ENCODE results near the gene PI16.

PI16 gene

GRCh38 chr6:36924131-36924530 lies 30.4 kb upstream of the PI16 start:
- no peak for DNase-seq

GRCh38 chr6:36924778-36925374 lies 29.7 kb upstream of the PI16 start:
- DNase-seq: no peak

More at GRCh38 chr6:36924131-36924530, 30.4 kb upstream of the PI16 start:
- TF ChIP-seq POLR2A (IDR thresholded peaks at IDR 0.05; ENCODE audit: low read length) (no peak), GATA1 (IDR thresholded peaks at IDR 0.05; ENCODE audit: low read depth, low read length) (no peak)

GRCh38 chr6:36925809-36926208 lies 28.7 kb upstream of the PI16 start:
- no peak for DNase-seq
- TF ChIP-seq POLR2A (IDR thresholded peaks at IDR 0.05; ENCODE audit: low read length): no peak
- no peak for TF ChIP-seq GATA1 (IDR thresholded peaks at IDR 0.05; ENCODE audit: low read depth, low read length)

More at GRCh38 chr6:36924778-36925374, 29.7 kb upstream of the PI16 start:
- TF ChIP-seq GATA1 (IDR thresholded peaks at IDR 0.05; ENCODE audit: low read depth, low read length) (no peak), POLR2A (IDR thresholded peaks at IDR 0.05; ENCODE audit: low read length) (no peak)

GRCh38 chr6:36926708-36927513 lies 27.6 kb upstream of the PI16 start:
- no peak for DNase-seq
- TF ChIP-seq POLR2A (IDR thresholded peaks at IDR 0.05; ENCODE audit: low read length): no peak
- no peak for TF ChIP-seq GATA1 (IDR thresholded peaks at IDR 0.05; ENCODE audit: low read depth, low read length)

GRCh38 chr6:36927691-36928546 lies 26.6 kb upstream of the PI16 start:
- DNase-seq: no peak
- TF ChIP-seq POLR2A (IDR thresholded peaks at IDR 0.05; ENCODE audit: low read length) (no peak), GATA1 (IDR thresholded peaks at IDR 0.05; ENCODE audit: low read depth, low read length) (no peak)

GRCh38 chr6:36928547-36928918 lies 26.0 kb upstream of the PI16 start:
- no peak for TF ChIP-seq GATA1 (IDR thresholded peaks at IDR 0.05; ENCODE audit: low read depth, low read length)
- TF ChIP-seq POLR2A (IDR thresholded peaks at IDR 0.05; ENCODE audit: low read length): no peak
- no peak for DNase-seq

GRCh38 chr6:36929152-36929551 lies 25.4 kb upstream of the PI16 start:
- no peak for DNase-seq
- TF ChIP-seq GATA1 (IDR thresholded peaks at IDR 0.05; ENCODE audit: low read depth, low read length) (no peak), POLR2A (IDR thresholded peaks at IDR 0.05; ENCODE audit: low read length) (no peak)

- DNase-seq: no peak
- TF ChIP-seq POLR2A (IDR thresholded peaks at IDR 0.05; ENCODE audit: low read length) (no peak), GATA1 (IDR thresholded peaks at IDR 0.05; ENCODE audit: low read depth, low read length) (no peak)
These were observed 24.9 kb upstream of the PI16 start for GRCh38 chr6:36929607-36930006.

GRCh38 chr6:36930483-36930882 lies 24.1 kb upstream of the PI16 start:
- TF ChIP-seq GATA1 (IDR thresholded peaks at IDR 0.05; ENCODE audit: low read depth, low read length) (no peak), POLR2A (IDR thresholded peaks at IDR 0.05; ENCODE audit: low read length) (no peak)
- DNase-seq: no peak

GRCh38 chr6:36933102-36933501 lies 21.4 kb upstream of the PI16 start:
- TF ChIP-seq POLR2A (IDR thresholded peaks at IDR 0.05; ENCODE audit: low read length) (no peak), GATA1 (IDR thresholded peaks at IDR 0.05; ENCODE audit: low read depth, low read length) (no peak)
- DNase-seq: no peak

GRCh38 chr6:36933519-36933918 lies 21.0 kb upstream of the PI16 start:
- DNase-seq: no peak
- TF ChIP-seq POLR2A (IDR thresholded peaks at IDR 0.05; ENCODE audit: low read length) (no peak), GATA1 (IDR thresholded peaks at IDR 0.05; ENCODE audit: low read depth, low read length) (no peak)

- TF ChIP-seq POLR2A (IDR thresholded peaks at IDR 0.05; ENCODE audit: low read length) (no peak), GATA1 (IDR thresholded peaks at IDR 0.05; ENCODE audit: low read depth, low read length) (no peak)
- DNase-seq: no peak
These were observed 19.6 kb upstream of the PI16 start for GRCh38 chr6:36934901-36935300.

- no peak for DNase-seq
- no peak for TF ChIP-seq POLR2A (IDR thresholded peaks at IDR 0.05; ENCODE audit: low read length)
- no peak for TF ChIP-seq GATA1 (IDR thresholded peaks at IDR 0.05; ENCODE audit: low read depth, low read length)
These were observed 17.7 kb upstream of the PI16 start for GRCh38 chr6:36936824-36937223.

- DNase-seq: no peak
- TF ChIP-seq POLR2A (IDR thresholded peaks at IDR 0.05; ENCODE audit: low read length) (no peak), GATA1 (IDR thresholded peaks at IDR 0.05; ENCODE audit: low read depth, low read length) (no peak)
These were observed 16.6 kb upstream of the PI16 start for GRCh38 chr6:36937896-36938295.
